Gastrocnemius medialis (tissue), 4 donors: ENCODE data around the gene NEBL.

Experiments
- CTCF ChIP-seq, 5 experiments: fragments of 450-650 bp in 3 of 5; fragments of 200-600 bp in 2 of 5; sonication (generic) in 2 of 5; IDR thresholded peaks in 4 of 5; conservative IDR thresholded peaks in 1 of 5; 1 replicate in 4 of 5; 2 replicates in 1 of 5; pipeline ENCODE4 v1.5.1; 2016 to 2019; ENCODE audit warnings: antibody characterized with exemption in 5 of 5, mild to moderate bottlenecking in 3 of 5, moderate library complexity in 3 of 5
- POLR2A ChIP-seq, 2 donors: fragments of 450-650 bp; IDR thresholded peaks; one replicate each; pipeline ENCODE4 v1.6.1; 2017; ENCODE audit warnings: antibody characterized with exemption in 2 of 2, mild to moderate bottlenecking in 2 of 2, moderate library complexity in 2 of 2

- TF ChIP-seq CTCF (IDR thresholded peaks at IDR 0.05 in 4 of 5, conservative IDR thresholded peaks at IDR 0.05 in 1 of 5) (no peak), POLR2A (IDR thresholded peaks at IDR 0.05) (no peak)
These were observed 79.5 kb downstream of the NEBL start for GRCh38 chr10:20817646-20818045.
